ENCODE results near the gene PF4V1. TPM values are rescaled to one million over a fixed set of nuclear protein-coding genes. Genes with fewer than 3 reads are reported as not detected.

Gene PF4V1
- total and polyA plus RNA-seq, 2 of the 13 experiments (the other 11 are each of a cell fraction or from before 2014, with no cell fraction given), result not detected

GRCh38 chr4:73814679-73815078 lies 38.4 kb upstream of the PF4V1 start:
- ATAC-seq, result no peak
- FAIRE-seq, result no peak
- no peaks in the 10 kb centered on the region; a peak in 1 of 5 replicates for H3K27me3 ChIP-seq (ENCODE audit: control insufficient read depth in 1 of 2, insufficient read depth in 2 of 2, low read length in 2 of 2)
- no TSS peak for BruUV-seq (replicated peaks)
- in situ Hi-C loops (cut with HindIII; ENCODE audit: extremely low pct_ligation_motif_present, low pct_unique_long_range_greater_than_20kb), result no loop called here
- no peaks in the 10 kb centered on the region for H3K4me1 ChIP-seq (ENCODE audit: insufficient read depth, low read length)
- intact Hi-C loops (cut with micrococcal nuclease; ENCODE audit: unreplicated experiment), result no loop called here
- no peak overlapping the region for H3K9ac ChIP-seq (ENCODE audit: insufficient read depth, low read depth, low read length)
- 6% methylated on average over 1 of the region's 1 CpG for WGBS (ENCODE audit: low lambda C conversion rate)
- H3K9me3 ChIP-seq (ENCODE audit: low read length), result no peaks in the 10 kb centered on the region
- no peaks in the 10 kb centered on the region for H3K36me3 ChIP-seq (replicated peaks in 1 of 2; ENCODE audit: control insufficient read depth in 1 of 2, insufficient read depth in 2 of 2, low read length in 2 of 2)
- no peak overlapping the region for H3K4me2 ChIP-seq (ENCODE audit: low read depth, low read length)
- H2AFZ ChIP-seq (ENCODE audit: low read length), result no peak overlapping the region
- no peak overlapping the region for H3K27ac ChIP-seq (ENCODE audit: extremely low read length, insufficient read depth, low read length)
- H3K79me2 ChIP-seq (ENCODE audit: insufficient read depth, low read length), result no peaks in the 10 kb centered on the region
- ChIA-PET CTCF (ENCODE audit: low intra/inter-chr PET ratio, low total read pairs) (no interaction called here), POLR2A (no interaction called here)
- H3K4me3 ChIP-seq (replicated peaks in 1 of 3; ENCODE audit: insufficient read depth in 1 of 3, low read depth in 2 of 3, low read length in 3 of 3), result no peak overlapping the region
- no peak for DNase-seq (ENCODE audit: low spot score)
- H4K20me1 ChIP-seq (ENCODE audit: insufficient read depth, low read length), result no peaks in the 10 kb centered on the region
- TF ChIP-seq IKZF4 (CRISPR knock-in tag; IDR thresholded peaks at IDR 0.05; ENCODE audit: borderline replicate concordance, low read depth, not compliant biosample characterization) (no peak), GTF3A (CRISPR knock-in tag; conservative IDR thresholded peaks at IDR 0.05) (no peak), HOXA3 (CRISPR knock-in tag; IDR thresholded peaks at IDR 0.05) (no peak), ZNF780A (CRISPR knock-in tag; IDR thresholded peaks at IDR 0.05) (no peak)

GRCh38 chr4:73815145-73815544 lies 38.0 kb upstream of the PF4V1 start:
- no TSS peak for BruUV-seq (replicated peaks)
- Histone ChIP-seq H4K20me1 (ENCODE audit: insufficient read depth, low read length) (no peaks in the 10 kb centered on the region), H3K27ac (ENCODE audit: extremely low read length, insufficient read depth, low read length) (no peak overlapping the region), H3K27me3 (ENCODE audit: control insufficient read depth in 1 of 2, insufficient read depth in 2 of 2, low read length in 2 of 2) (no peaks in the 10 kb centered on the region; a peak in 1 of 5 replicates), H3K36me3 (replicated peaks in 1 of 2; ENCODE audit: control insufficient read depth in 1 of 2, insufficient read depth in 2 of 2, low read length in 2 of 2) (no peaks in the 10 kb centered on the region), H3K9me3 (ENCODE audit: low read length) (no peaks in the 10 kb centered on the region), H3K9ac (ENCODE audit: insufficient read depth, low read depth, low read length) (no peak overlapping the region), H2AFZ (ENCODE audit: low read length) (no peak overlapping the region), H3K4me3 (replicated peaks in 1 of 3; ENCODE audit: insufficient read depth in 1 of 3, low read depth in 2 of 3, low read length in 3 of 3) (no peak overlapping the region), H3K79me2 (ENCODE audit: insufficient read depth, low read length) (no peaks in the 10 kb centered on the region), H3K4me1 (ENCODE audit: insufficient read depth, low read length) (no peaks in the 10 kb centered on the region), H3K4me2 (ENCODE audit: low read depth, low read length) (no peak overlapping the region)
- TF ChIP-seq ZNF17 (CRISPR knock-in tag; IDR thresholded peaks at IDR 0.05) (no peak), MAFK (conservative IDR thresholded peaks at IDR 0.05 in 1 of 2, IDR thresholded peaks at IDR 0.05 in 1 of 2; ENCODE audit: low read length in 2 of 2) (peak in 1 of 2 experiments; percentile 6; a peak in 1 of 4 replicates), NFIB (CRISPR knock-in tag; IDR thresholded peaks at IDR 0.05; ENCODE audit: borderline replicate concordance) (no peak), BRD4 (CRISPR knock-in tag; IDR thresholded peaks at IDR 0.05) (no peak), ARNTL (CRISPR knock-in tag; IDR thresholded peaks at IDR 0.05) (no peak)
- POLR2A ChIA-PET, result no interaction called here
- CTCF ChIA-PET (ENCODE audit: low intra/inter-chr PET ratio, low total read pairs), result no interaction called here
- 0% methylated on average over 1 of the region's 1 CpG for WGBS (ENCODE audit: low lambda C conversion rate)
- in situ Hi-C loops (cut with HindIII; ENCODE audit: extremely low pct_ligation_motif_present, low pct_unique_long_range_greater_than_20kb), result no loop called here
- no peak for DNase-seq (ENCODE audit: low spot score)
- no peak for FAIRE-seq
- intact Hi-C loops (cut with micrococcal nuclease; ENCODE audit: unreplicated experiment), result no loop called here
- ATAC-seq, result no peak
